HUES48 (cell line): ENCODE results near the gene MPL.

Experiments used
- H3K27ac ChIP-seq: one replicate; pipeline ENCODE4 v1.7.0; 2013; ENCODE audit warnings: low read depth, low read length, inconsistent platforms
- H3K27me3 ChIP-seq: 2 replicates; pipeline ENCODE4 v1.6.1; 2013; ENCODE audit warnings: mild to moderate bottlenecking, low read length; ENCODE audit not compliant: control insufficient read depth, insufficient read depth
- H3K36me3 ChIP-seq: 2 replicates; pipeline ENCODE4 v1.6.1; 2013; ENCODE audit warnings: low read length; ENCODE audit not compliant: control insufficient read depth, insufficient read depth
- H3K4me1 ChIP-seq: 2 replicates; pipeline ENCODE4 v1.6.1; 2013; ENCODE audit warnings: mild to moderate bottlenecking, low read length; ENCODE audit not compliant: control insufficient read depth, insufficient read depth
- H3K4me3 ChIP-seq: 2 replicates; pipeline ENCODE4 v1.5.1; 2013; ENCODE audit warnings: mild to moderate bottlenecking, low read depth, low read length
- H3K9ac ChIP-seq: 2 replicates; pipeline ENCODE4 v1.6.1; 2013; ENCODE audit warnings: mild to moderate bottlenecking, low read depth, low read length, moderate library complexity
- H3K9me3 ChIP-seq: 2 replicates; pipeline ENCODE4 v1.6.1; 2013; ENCODE audit warnings: low read length; ENCODE audit not compliant: control insufficient read depth, insufficient read depth

MPL gene

GRCh38 chr1:43307458-43308158 is 30.0 kb upstream of the MPL start:
- no peak overlapping the region for H3K27ac ChIP-seq
- no peaks in the 10 kb centered on the region for H3K36me3 ChIP-seq
- no peaks in the 10 kb centered on the region for H3K27me3 ChIP-seq
- no peak overlapping the region for H3K9ac ChIP-seq
- H3K9me3 ChIP-seq = no peaks in the 10 kb centered on the region
- no peaks in the 10 kb centered on the region for H3K4me1 ChIP-seq
- no peak overlapping the region for H3K4me3 ChIP-seq

DNA sequence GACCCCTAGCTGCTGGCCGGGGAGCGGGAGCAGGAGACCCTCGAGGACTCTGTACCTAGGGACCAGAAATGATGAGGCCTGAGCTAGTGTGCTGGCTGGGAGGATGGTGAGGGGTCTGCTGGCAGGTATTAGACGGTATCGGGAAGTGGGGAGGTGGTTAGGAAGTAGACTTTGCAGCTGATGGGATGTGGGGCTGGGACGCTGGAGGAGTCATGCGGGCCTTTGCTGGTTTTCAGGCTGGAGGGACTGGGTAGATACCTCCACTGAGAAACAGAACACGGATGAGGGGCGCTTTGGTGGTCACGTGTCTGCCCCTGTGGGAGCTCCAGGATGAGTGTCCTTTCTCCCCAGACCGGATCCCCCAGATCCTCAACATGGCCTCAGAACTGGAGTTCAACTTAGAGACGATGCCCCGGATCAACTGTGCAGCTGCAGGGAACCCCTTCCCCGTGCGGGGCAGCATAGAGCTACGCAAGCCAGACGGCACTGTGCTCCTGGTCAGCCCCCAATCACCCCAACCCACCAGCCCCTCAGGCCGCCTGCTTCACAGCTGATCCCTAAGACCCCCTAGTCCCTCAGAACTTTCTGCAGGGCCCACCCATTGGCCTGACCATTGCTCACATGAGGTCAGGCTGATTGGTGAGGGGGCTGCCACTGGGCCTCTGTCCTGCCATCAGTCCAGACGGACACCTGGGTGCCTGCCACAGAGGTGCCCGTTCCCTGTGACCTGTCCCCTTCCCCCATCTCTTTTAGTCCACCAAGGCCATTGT is 28.8 kb upstream of the MPL start:
- H3K9me3 ChIP-seq = no peaks in the 10 kb centered on the region
- H3K4me3 ChIP-seq = no peak overlapping the region
- no peak overlapping the region for H3K27ac ChIP-seq
- no peaks in the 10 kb centered on the region for H3K36me3 ChIP-seq
- no peaks in the 10 kb centered on the region for H3K27me3 ChIP-seq
- no peaks in the 10 kb centered on the region for H3K4me1 ChIP-seq
- no peak overlapping the region for H3K9ac ChIP-seq

DNA sequence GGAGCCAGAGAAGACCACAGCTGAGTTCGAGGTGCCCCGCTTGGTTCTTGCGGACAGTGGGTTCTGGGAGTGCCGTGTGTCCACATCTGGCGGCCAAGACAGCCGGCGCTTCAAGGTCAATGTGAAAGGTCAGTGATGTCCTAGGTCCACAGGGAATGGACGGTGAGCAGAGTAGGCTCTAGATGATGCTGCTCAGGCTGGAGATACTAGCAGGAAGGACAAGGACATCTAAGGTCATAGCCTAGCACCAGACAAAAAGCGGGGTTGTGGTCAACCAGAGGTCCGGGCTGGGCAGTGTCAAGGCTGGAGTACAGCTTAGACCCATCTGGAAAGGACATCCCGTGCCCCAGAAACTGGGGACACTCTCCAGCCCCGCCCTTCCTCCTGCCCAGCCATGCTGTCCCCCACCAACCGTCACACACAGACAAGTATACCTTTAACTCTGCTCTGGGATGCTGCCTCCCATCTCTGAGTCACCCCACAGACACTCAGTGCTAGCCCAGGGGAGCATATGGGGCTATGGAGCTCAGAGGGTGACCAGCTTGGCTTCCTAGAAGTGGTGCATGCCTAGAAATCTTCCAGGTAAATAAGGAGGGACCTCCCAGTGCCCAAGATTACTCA is 28.1 kb upstream of the MPL start:
- Histone ChIP-seq H3K4me1 (no peaks in the 10 kb centered on the region), H3K4me3 (no peak overlapping the region), H3K9me3 (no peaks in the 10 kb centered on the region), H3K36me3 (no peaks in the 10 kb centered on the region), H3K27ac (no peak overlapping the region), H3K9ac (no peak overlapping the region), H3K27me3 (no peaks in the 10 kb centered on the region)

DNA sequence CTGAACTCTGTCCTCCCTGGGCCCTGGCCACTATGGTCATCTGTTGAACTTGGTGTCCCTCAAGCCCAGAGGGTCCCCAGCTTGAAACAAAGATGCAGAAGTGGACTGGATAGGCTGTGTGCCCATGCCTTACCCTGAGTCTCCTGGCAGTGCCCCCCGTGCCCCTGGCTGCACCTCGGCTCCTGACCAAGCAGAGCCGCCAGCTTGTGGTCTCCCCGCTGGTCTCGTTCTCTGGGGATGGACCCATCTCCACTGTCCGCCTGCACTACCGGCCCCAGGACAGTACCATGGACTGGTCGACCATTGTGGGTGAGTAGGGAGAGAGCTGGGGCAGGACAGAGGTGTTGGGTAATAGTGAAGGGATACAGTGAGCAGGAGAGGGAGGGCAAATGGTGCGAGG is 26.1 kb upstream of the MPL start:
- Histone ChIP-seq H3K4me1 (no peaks in the 10 kb centered on the region), H3K27me3 (no peaks in the 10 kb centered on the region), H3K9ac (no peak overlapping the region), H3K36me3 (no peaks in the 10 kb centered on the region), H3K4me3 (no peak overlapping the region), H3K9me3 (no peaks in the 10 kb centered on the region), H3K27ac (no peak overlapping the region)

- H3K4me3 ChIP-seq = no peak overlapping the region
- H3K4me1 ChIP-seq = no peaks in the 10 kb centered on the region
- H3K27me3 ChIP-seq = no peaks in the 10 kb centered on the region
- no peaks in the 10 kb centered on the region for H3K36me3 ChIP-seq
- no peaks in the 10 kb centered on the region for H3K9me3 ChIP-seq
- no peak overlapping the region for H3K9ac ChIP-seq
- no peak overlapping the region for H3K27ac ChIP-seq
Observed at GRCh38 chr1:43312212-43312623, 25.4 kb upstream of the MPL start.

- no peaks in the 10 kb centered on the region for H3K36me3 ChIP-seq
- H3K27ac ChIP-seq = no peak overlapping the region
- H3K4me3 ChIP-seq = no peak overlapping the region
- H3K9ac ChIP-seq = no peak overlapping the region
- no peaks in the 10 kb centered on the region for H3K4me1 ChIP-seq
- no peaks in the 10 kb centered on the region for H3K27me3 ChIP-seq
- no peaks in the 10 kb centered on the region for H3K9me3 ChIP-seq
Observed at GRCh38 chr1:43312663-43313515, 24.7 kb upstream of the MPL start.

- no peaks in the 10 kb centered on the region for H3K36me3 ChIP-seq
- H3K4me3 ChIP-seq = no peak overlapping the region
- no peak overlapping the region for H3K27ac ChIP-seq
- H3K9ac ChIP-seq = no peak overlapping the region
- no peaks in the 10 kb centered on the region for H3K4me1 ChIP-seq
- H3K9me3 ChIP-seq = no peaks in the 10 kb centered on the region
- no peaks in the 10 kb centered on the region for H3K27me3 ChIP-seq
Observed at GRCh38 chr1:43313771-43314170, 23.8 kb upstream of the MPL start.

- Histone ChIP-seq H3K36me3 (no peaks in the 10 kb centered on the region), H3K4me3 (no peak overlapping the region), H3K27me3 (no peaks in the 10 kb centered on the region)
Observed at GRCh38 chr1:43314233-43314632, 23.4 kb upstream of the MPL start.

DNA sequence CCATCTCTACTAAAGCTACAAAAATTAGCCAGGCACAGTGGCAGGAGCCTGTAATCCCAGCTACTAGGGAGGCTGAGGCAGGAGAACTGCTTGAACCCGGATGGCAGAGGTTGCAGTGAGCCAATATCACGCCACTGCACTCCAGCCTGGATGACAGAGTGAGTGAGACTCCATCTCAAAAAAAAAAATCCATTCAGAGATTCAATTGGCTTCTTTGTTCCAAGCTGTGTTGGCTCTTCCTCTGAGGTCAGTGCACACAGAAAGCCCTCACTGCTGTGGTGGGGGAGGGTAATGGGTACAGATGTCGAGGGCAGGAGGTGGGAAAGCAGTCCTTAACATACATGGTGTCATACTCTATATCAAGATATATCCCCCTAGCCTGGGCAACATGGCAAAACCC is 22.1 kb upstream of the MPL start:
- H3K27ac ChIP-seq = no peak overlapping the region
- no peaks in the 10 kb centered on the region for H3K27me3 ChIP-seq
- no peaks in the 10 kb centered on the region for H3K36me3 ChIP-seq
- no peaks in the 10 kb centered on the region for H3K9me3 ChIP-seq
- no peak overlapping the region for H3K4me3 ChIP-seq
- no peak overlapping the region for H3K9ac ChIP-seq
- no peaks in the 10 kb centered on the region for H3K4me1 ChIP-seq

More at GRCh38 chr1:43314233-43314632, 23.4 kb upstream of the MPL start:
- Histone ChIP-seq H3K27ac (no peak overlapping the region), H3K9me3 (no peaks in the 10 kb centered on the region), H3K9ac (no peak overlapping the region), H3K4me1 (no peaks in the 10 kb centered on the region)

DNA sequence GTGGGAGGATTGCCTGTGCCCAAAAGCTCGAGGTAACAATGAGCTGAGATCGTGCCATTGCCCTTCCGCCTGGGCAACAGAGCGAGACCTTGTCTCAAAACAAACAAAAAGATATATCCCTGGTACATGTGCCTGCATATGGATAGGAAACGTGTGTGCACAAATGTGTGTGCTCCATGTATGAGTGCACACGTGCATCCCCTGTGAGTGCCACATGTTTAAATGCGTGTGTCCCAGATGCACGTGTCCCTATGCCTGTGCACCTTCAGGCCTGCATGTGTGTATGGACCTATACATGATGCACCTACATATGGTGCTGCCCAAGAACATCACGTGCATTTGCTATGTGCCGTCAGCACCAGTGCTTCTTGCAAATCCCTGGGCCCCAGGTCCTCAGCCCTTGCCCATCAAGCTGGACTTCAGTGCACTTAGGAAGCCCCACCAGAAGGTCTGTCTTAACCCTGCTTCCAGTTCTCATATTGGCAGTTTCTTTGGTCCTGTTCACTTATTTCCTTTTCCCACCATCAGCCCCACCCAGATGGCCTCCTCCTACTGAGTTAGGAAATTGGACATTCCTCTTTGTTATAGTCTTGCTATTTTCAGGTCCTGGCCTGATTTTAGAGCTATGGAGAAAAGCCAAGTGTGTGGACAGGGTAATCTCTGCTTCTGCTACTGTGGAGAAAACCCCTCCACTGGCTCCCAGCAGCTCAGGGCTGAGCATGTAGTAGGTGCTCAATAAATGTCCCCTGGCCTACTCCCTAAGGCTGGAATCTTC is 21.5 kb upstream of the MPL start:
- no peaks in the 10 kb centered on the region for H3K4me1 ChIP-seq
- H3K27me3 ChIP-seq = no peaks in the 10 kb centered on the region
- H3K9ac ChIP-seq = no peak overlapping the region
- no peak overlapping the region for H3K4me3 ChIP-seq
- H3K9me3 ChIP-seq = no peaks in the 10 kb centered on the region
- H3K27ac ChIP-seq = no peak overlapping the region
- H3K36me3 ChIP-seq = no peaks in the 10 kb centered on the region
